BE2C (cell line): ENCODE measurements around the gene TMEM181.

Experiments
- DNase-seq: peaks from one replicate; pipeline ENCODE4 v3.0.0-alpha.2; 2020
- H3K27me3 ChIP-seq: fragments of 250-450 bp; sonication (Bioruptor Pico); 2 replicates; pipeline ENCODE4 v1.5.1; 2020; ENCODE audit warnings: mild to moderate bottlenecking
- H3K36me3 ChIP-seq: fragments of 250-450 bp; sonication (Bioruptor Pico); 2 replicates; pipeline ENCODE4 v1.5.1; 2020; ENCODE audit warnings: mild to moderate bottlenecking
- H3K4me1 ChIP-seq: fragments of 250-450 bp; sonication (Bioruptor Pico); 2 replicates; pipeline ENCODE4 v1.5.1; 2020
- H3K4me3 ChIP-seq: 2 replicates; pipeline ENCODE4 v1.5.1; 2011; ENCODE audit warnings: low read depth, low read length
- H3K9me3 ChIP-seq: fragments of 250-450 bp; sonication (Bioruptor Pico); 2 replicates; pipeline ENCODE4 v1.5.1; 2020
- CTCF ChIP-seq: IDR thresholded peaks from 2 replicates; pipeline ENCODE4 v1.5.1; 2012; ENCODE audit warnings: mild to moderate bottlenecking, low read depth, low read length

The TMEM181 gene

DNA sequence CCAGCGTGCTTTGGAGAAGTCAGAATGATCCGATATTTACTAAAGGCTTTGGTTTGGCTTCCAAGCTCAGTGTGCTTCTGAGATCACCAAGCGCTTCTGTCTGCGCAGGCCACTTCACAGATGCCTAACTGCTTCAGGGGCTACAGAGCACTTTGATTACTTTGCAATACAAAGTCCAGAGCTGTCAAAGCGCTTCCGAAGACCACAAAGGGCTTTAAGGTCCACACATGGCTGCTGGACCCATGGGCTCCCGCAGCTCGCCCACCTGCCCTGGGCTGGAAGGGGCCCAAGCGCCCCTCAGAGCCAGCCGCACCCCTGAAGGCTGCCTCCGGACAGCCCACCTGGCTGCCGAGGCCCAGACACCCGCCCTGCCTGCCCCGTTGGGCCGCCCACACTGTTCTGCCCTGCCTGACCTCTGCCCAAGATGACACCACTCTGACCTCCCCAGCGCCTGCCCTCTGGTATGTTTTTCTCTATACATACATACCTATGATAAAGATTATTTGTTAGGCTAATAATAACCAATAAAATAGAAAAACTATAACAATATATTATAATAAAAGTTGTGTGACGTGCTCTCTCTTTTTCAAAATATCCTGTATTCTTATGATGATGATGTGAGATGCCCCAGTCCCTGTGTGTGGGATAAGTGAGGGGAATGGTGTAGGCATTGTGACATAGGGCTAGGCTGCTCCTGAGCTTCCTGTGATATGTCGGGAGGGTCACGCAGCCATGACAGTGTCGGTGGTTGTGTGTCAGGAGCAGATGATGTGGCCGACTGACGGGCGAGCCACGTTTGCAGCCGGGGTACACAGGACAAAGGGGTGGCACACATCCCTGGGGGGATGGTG is 62.0 kb downstream of the TMEM181 start:
- no peak for TF ChIP-seq CTCF
- no peaks in the 10 kb centered on the region for H3K27me3 ChIP-seq
- peaks cover 46% of the 10 kb centered on the region for H3K36me3 ChIP-seq
- no peak overlapping the region for H3K4me3 ChIP-seq
- H3K9me3 ChIP-seq = no peaks in the 10 kb centered on the region
- peak; percentile 43 for DNase-seq
- H3K4me1 ChIP-seq = peaks cover 22% of the 10 kb centered on the region

GRCh38 chr6:158622545-158623190 is 62.8 kb downstream of the TMEM181 start:
- Histone ChIP-seq H3K4me1 (peaks cover 22% of the 10 kb centered on the region), H3K36me3 (peaks cover 50% of the 10 kb centered on the region), H3K4me3 (no peak overlapping the region), H3K27me3 (no peaks in the 10 kb centered on the region), H3K9me3 (no peaks in the 10 kb centered on the region)
- no peak for TF ChIP-seq CTCF
- no peak for DNase-seq

DNA sequence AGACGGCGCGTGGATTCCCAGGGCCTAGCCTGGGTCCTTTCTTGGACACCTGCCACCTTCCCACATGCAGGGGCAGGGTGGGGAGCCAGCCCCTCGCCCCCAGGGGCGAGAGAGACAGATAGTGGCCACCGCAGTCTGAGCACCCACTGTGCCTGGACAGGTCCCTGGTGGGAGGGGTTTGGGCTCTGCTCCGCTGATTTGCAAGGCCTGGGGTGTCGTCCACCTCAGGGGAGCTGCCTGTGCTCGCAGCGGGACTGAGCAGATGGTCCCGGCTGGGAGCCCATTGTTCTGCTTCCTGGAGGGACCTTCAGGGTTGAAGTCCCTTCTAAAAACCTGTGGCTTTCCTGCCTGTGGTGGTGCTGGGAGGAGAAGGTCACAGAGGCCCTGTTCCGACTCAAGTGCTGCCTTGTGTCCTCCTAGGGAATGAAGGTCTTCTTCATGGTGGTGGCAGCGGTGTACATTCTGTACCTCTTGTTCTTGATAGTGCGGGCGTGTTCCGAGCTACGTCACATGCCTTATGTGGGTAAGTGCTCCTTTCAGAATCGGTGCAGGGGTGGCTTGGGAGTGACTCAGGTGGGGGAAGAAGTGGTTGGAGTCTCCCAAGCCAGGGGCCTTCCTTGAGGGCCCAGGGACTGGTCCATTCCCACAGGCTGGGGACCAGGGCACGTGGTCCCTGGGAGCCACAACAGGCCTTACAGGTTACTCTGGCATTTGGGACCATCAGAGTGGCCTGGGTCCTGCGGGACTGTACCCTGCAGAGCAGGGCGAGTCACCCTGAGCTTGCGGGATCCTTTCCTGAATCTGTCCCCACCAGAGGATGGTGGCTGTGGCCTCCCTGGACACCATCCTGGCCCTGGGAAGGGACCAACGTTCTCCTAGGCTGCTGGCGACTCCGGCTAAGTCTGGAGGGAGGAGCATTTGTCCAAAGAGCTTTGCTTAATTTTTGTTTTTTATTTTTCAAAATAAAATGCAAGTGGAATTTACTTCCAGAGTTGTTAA is 65.1 kb downstream of the TMEM181 start:
- peaks cover 54% of the 10 kb centered on the region for H3K36me3 ChIP-seq

GRCh38 chr6:158625881-158626305 is 66.0 kb downstream of the TMEM181 start:
- Histone ChIP-seq H3K4me1 (peaks cover 14% of the 10 kb centered on the region), H3K27me3 (no peaks in the 10 kb centered on the region), H3K4me3 (no peak overlapping the region), H3K9me3 (no peaks in the 10 kb centered on the region), H3K36me3 (peaks cover 48% of the 10 kb centered on the region)
- no peak for DNase-seq
- TF ChIP-seq CTCF = no peak

More for the DNA sequence above, 65.1 kb downstream of the TMEM181 start:
- no peak for TF ChIP-seq CTCF
- DNase-seq = no peak
- Histone ChIP-seq H3K4me1 (peaks cover 22% of the 10 kb centered on the region), H3K9me3 (no peaks in the 10 kb centered on the region), H3K4me3 (no peak overlapping the region), H3K27me3 (no peaks in the 10 kb centered on the region)

DNA sequence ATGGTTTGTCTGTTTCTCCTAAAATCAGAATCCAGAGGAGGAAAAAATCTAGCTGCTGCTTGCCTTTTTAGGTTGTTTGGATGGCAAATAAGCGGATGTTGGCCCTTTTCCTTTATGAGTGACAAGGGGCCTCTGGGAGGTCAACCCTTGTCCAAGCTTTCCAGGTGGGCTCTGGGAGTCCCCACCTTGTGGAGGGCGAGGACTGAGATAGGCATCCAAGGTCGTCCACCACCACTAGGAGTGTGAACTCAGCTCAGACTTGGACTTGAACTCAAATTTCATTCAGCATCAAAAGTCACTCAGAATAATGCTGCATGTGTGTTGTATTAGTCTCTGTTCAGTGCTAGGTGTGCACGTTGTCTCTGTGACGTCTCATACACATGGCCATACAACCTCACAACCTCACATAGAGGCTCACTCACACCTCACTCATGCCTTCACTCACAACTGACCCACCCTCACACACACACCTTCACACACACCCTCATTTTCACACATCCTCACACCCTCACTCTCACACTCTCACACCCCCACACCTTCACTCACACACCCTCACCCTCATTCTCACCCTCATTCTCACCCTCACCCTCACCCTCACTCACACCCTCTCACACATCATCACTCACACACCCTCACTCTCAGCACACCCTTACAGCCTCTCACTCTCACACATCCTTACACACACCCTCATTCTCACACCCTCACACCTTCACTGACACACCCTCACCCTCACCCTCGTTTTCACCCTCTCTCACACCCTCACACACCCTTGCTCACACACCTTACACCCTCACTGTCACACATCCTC is 66.7 kb downstream of the TMEM181 start:
- Histone ChIP-seq H3K4me3 (no peak overlapping the region), H3K36me3 (peaks cover 52% of the 10 kb centered on the region), H3K4me1 (peaks cover 7% of the 10 kb centered on the region), H3K9me3 (no peaks in the 10 kb centered on the region), H3K27me3 (no peaks in the 10 kb centered on the region)
- no peak for DNase-seq
- no peak for TF ChIP-seq CTCF
